ENCODE data around the gene KSR2. TPM values are rescaled to one million over a fixed set of nuclear protein-coding genes. Genes with fewer than 3 reads are reported as not detected.

KSR2 gene
- not detected for total RNA-seq

DNA sequence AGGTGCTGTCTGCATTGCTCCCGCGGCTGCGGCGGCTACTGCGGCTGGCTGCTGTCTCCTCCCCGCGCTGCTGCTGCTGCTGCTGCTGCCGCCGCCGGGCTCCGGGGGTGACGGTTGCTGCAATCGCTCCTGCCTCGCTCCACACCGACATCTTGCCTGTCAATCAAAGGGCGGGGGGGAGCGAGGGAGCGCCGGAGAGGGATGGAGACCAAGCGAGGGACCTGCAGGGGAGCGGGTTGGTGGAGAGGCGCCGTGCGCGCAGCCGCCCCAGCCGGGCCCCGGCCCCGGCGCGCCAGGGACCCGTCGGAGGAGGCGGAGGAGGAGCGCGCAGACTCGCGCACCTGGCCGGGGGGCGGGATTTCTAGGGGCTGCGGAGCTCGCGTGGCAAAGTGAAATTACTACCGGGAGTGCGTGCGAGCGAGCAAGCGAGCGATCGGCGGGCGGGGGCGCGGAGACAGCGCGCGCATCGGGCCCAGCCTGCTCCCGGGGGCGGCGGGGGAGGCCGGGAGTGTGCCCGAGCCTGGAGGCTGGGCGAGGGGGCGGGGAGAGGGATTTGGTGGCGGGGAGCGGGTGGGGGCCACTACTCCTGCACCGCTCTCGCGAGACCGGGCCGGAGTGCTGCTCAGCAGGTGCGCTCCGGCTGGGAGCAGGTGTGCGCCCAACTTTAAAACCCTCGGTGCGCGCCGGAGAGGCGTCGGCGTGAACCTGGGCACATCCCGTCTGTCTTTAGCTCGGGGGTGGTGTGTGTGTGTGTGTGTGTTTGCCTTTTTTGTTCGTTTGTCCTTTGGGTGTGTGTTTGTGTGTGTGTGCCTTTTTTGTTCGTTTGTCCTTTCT lies at the start of gene KSR2:
KSR2 (minus strand) TSS at position 165 of the 834 bp plus-strand sequence. CDS start 735 bp downstream, outside the sequence.

DNA sequence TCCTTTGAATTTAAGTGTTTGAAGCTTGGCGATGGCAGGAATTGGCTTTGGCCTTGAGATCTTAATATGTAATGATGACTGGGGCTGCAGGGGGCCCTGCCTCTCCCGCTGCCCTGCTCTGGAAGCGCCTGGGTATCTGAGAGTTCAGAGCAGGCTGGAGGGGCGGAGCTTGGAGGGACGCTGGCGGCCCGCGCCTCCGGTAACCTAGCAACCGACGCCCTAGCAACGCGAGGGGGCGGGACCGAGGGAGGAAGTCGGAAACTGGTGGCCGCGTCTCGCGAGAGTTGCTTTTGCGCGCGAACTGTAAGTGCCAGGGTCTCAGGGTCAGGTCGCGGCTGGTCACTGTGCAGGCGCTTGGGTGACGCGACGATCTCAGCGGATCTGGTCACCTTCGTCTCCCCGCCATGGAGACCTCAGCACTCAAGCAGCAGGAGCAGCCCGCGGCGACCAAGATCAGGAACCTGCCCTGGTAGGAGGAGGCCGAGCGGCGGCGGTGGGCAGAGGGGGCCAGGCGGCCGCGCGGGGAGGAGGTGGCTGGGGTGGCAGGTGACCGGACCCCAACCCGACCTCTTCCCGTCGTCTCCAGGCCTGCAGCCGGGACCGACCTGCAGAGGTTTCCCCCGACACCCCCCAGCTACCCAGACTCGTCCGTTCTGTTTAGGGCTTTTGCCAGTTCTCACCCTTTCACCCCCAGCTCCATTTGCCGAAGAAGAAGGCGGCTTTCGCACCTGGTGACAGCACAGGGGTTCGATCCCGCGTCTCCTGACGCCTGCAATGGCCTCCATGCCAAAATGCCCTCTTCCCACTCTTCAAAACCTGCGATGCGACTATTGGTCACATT lies 47.9 kb upstream of the KSR2 start, which contains the start of gene RFC5:
RFC5 (plus strand) TSS at position 280 of the 841 bp plus-strand sequence; CDS start at position 405, 125 bp downstream.

Other genes with a start within 250 kb of the KSR2 start
- 10 to 100 TPM; 31.1 to 33.8 TPM for gene RFC5, start 47.7 kb upstream of the KSR2 start, total RNA-seq
- gene WSB2, start 92.2 kb upstream of the KSR2 start, total RNA-seq: 10 to 100 TPM; 44.6 to 47.3 TPM
- 1 to 10 TPM; 5.6 to 5.7 TPM for gene VSIG10, start 135.0 kb upstream of the KSR2 start, total RNA-seq
- 10 to 100 TPM; 87.6 to 92.0 TPM for gene PEBP1, start 167.1 kb upstream of the KSR2 start, total RNA-seq

Measured in activated naive CD4-positive, alpha-beta T cell treated with anti-CD3 and anti-CD28 coated beads, Interleukin-2, amount 10 ng/mL, durations not matched to agents 5 hours and 36 hours (primary cell).